ENCODE measurements around the gene INPP1.
"Not testable (repeated sequence)": the region's sequence is repeated elsewhere in the genome, so short reads cannot be mapped to it uniquely, and the experiment has no call there.

The INPP1 gene

GRCh38 chr2:190333928-190334327 is 9.5 kb upstream of the INPP1 start:
- H4K91ac ChIP-seq (ENCODE audit: low read length), result no peak overlapping the region
- H4K8ac ChIP-seq (ENCODE audit: low read length), result no peak overlapping the region
- no peak overlapping the region for H3K18ac ChIP-seq (ENCODE audit: low read depth in 1 of 2, low read length in 2 of 2)
- H3K9me3 ChIP-seq (ENCODE audit: control insufficient read depth, low read length), result no peaks in the 10 kb centered on the region
- H2BK5ac ChIP-seq (ENCODE audit: low read depth, low read length, poor library complexity, severe bottlenecking), result no peak overlapping the region
- no peak overlapping the region for H3K4me2 ChIP-seq (ENCODE audit: low read length, poor library complexity, severe bottlenecking)
- H2BK12ac ChIP-seq (ENCODE audit: low read length in 2 of 2), result no peak overlapping the region
- H3K14ac ChIP-seq (ENCODE audit: low read length in 2 of 2), result no peak overlapping the region
- H3K9ac ChIP-seq (ENCODE audit: low read length), result no peak overlapping the region
- H2AK5ac ChIP-seq (ENCODE audit: low read length, severe bottlenecking), result no peak overlapping the region
- no peak overlapping the region for H3K23ac ChIP-seq (ENCODE audit: low read length in 2 of 2)
- no peak overlapping the region for H2BK120ac ChIP-seq (ENCODE audit: low read depth, low read length)
- no peak for DNase-seq
- no peak overlapping the region for H2BK15ac ChIP-seq (ENCODE audit: low read depth, poor library complexity, severe bottlenecking)
- H2AFZ ChIP-seq (ENCODE audit: low read depth, low read length), result no peak overlapping the region
- no peak overlapping the region for H3K27ac ChIP-seq (ENCODE audit: low read length, poor library complexity, severe bottlenecking)
- no peak overlapping the region for H3K4ac ChIP-seq (ENCODE audit: low read depth in 1 of 2, low read length in 2 of 2)
- no peaks in the 10 kb centered on the region for H3K36me3 ChIP-seq (ENCODE audit: control insufficient read depth in 1 of 2, insufficient read depth in 2 of 2, low read depth in 1 of 2, low read length in 2 of 2)
- H3K4me3 ChIP-seq (ENCODE audit: insufficient read depth in 1 of 2, low read depth in 1 of 2, low read length in 2 of 2), result no peak overlapping the region
- no CpG with 5 or more reads among the region's 2 CpGs for WGBS
- H3K27me3 ChIP-seq (ENCODE audit: control insufficient read depth in 1 of 2, insufficient read depth in 1 of 2, low read length in 2 of 2), result no peaks in the 10 kb centered on the region
- H3K79me1 ChIP-seq (replicated peaks; ENCODE audit: low read length, poor library complexity, severe bottlenecking), result no peaks in the 10 kb centered on the region
- H3K4me1 ChIP-seq (ENCODE audit: control insufficient read depth, insufficient read depth, low read depth, low read length), result no peaks in the 10 kb centered on the region

DNA sequence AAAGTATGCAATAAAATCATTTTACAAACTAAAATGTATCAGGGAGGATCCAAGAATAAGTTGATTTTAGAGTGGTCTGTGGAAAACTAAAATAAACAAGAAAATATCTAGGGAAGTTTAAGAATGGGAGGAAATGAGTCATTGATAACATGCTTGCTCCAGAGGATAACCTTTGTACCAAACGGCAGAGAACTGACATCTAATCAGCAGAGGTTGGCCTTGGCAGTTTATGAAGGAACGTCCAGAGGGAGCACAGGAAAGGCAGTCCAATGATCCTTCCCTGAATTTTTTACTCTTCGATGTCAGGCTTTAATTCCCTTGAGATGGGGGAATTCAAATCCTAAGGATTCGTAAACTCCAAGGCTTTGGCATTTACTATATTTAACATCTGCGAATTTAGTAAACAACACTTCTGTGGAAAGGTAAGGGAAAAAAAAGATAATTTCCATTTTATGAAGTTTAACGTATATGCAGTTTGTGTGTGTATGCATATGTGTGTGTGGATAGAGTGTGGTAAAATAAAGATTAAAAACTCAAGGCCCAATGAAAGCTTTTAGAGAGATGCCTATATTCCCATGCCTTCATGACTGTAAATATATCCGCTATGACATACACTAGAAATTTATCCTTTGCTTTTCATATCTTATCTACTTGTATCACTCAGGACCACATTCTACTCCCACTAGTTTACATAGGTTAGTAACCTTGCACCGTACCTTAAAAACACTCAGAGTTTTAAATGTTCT is 8.7 kb upstream of the INPP1 start:
- WGBS, result 66% methylated on average over 6 of the region's 8 CpGs
- H3K4me1 ChIP-seq (ENCODE audit: control insufficient read depth, insufficient read depth, low read depth, low read length), result no peaks in the 10 kb centered on the region
- no peak overlapping the region for H4K8ac ChIP-seq (ENCODE audit: low read length)
- no peak overlapping the region for H2BK120ac ChIP-seq (ENCODE audit: low read depth, low read length)
- no peak overlapping the region for H3K4me2 ChIP-seq (ENCODE audit: low read length, poor library complexity, severe bottlenecking)
- H3K79me1 ChIP-seq (replicated peaks; ENCODE audit: low read length, poor library complexity, severe bottlenecking), result no peaks in the 10 kb centered on the region
- no peak overlapping the region for H3K23ac ChIP-seq (ENCODE audit: low read length in 2 of 2)
- no peak overlapping the region for H3K4ac ChIP-seq (ENCODE audit: low read depth in 1 of 2, low read length in 2 of 2)
- H2BK15ac ChIP-seq (ENCODE audit: low read depth, poor library complexity, severe bottlenecking), result no peak overlapping the region
- no peak overlapping the region for H3K14ac ChIP-seq (ENCODE audit: low read length in 2 of 2)
- H3K36me3 ChIP-seq (ENCODE audit: control insufficient read depth in 1 of 2, insufficient read depth in 2 of 2, low read depth in 1 of 2, low read length in 2 of 2), result no peaks in the 10 kb centered on the region
- no peaks in the 10 kb centered on the region for H3K9me3 ChIP-seq (ENCODE audit: control insufficient read depth, low read length)
- DNase-seq, result no peak
- H3K27ac ChIP-seq (ENCODE audit: low read length, poor library complexity, severe bottlenecking), result no peak overlapping the region
- no peak overlapping the region for H2AK5ac ChIP-seq (ENCODE audit: low read length, severe bottlenecking)
- H3K18ac ChIP-seq (ENCODE audit: low read depth in 1 of 2, low read length in 2 of 2), result no peak overlapping the region
- no peaks in the 10 kb centered on the region for H3K27me3 ChIP-seq (ENCODE audit: control insufficient read depth in 1 of 2, insufficient read depth in 1 of 2, low read length in 2 of 2)
- H3K9ac ChIP-seq (ENCODE audit: low read length), result no peak overlapping the region
- no peak overlapping the region for H4K91ac ChIP-seq (ENCODE audit: low read length)
- H2BK5ac ChIP-seq (ENCODE audit: low read depth, low read length, poor library complexity, severe bottlenecking), result no peak overlapping the region
- no peak overlapping the region for H3K4me3 ChIP-seq (ENCODE audit: insufficient read depth in 1 of 2, low read depth in 1 of 2, low read length in 2 of 2)
- no peak overlapping the region for H2BK12ac ChIP-seq (ENCODE audit: low read length in 2 of 2)
- H2AFZ ChIP-seq (ENCODE audit: low read depth, low read length), result no peak overlapping the region

GRCh38 chr2:190335225-190335559 is 8.2 kb upstream of the INPP1 start:
- H3K18ac ChIP-seq (ENCODE audit: low read depth in 1 of 2, low read length in 2 of 2), result no peak overlapping the region
- no peak overlapping the region for H2BK12ac ChIP-seq (ENCODE audit: low read length in 2 of 2)
- H3K27me3 ChIP-seq (ENCODE audit: control insufficient read depth in 1 of 2, insufficient read depth in 1 of 2, low read length in 2 of 2), result no peaks in the 10 kb centered on the region
- H3K79me1 ChIP-seq (replicated peaks; ENCODE audit: low read length, poor library complexity, severe bottlenecking), result no peaks in the 10 kb centered on the region
- H4K8ac ChIP-seq (ENCODE audit: low read length), result no peak overlapping the region
- no peak overlapping the region for H2AFZ ChIP-seq (ENCODE audit: low read depth, low read length)
- no peak overlapping the region for H2BK15ac ChIP-seq (ENCODE audit: low read depth, poor library complexity, severe bottlenecking)
- H4K91ac ChIP-seq (ENCODE audit: low read length), result no peak overlapping the region
- no peaks in the 10 kb centered on the region for H3K36me3 ChIP-seq (ENCODE audit: control insufficient read depth in 1 of 2, insufficient read depth in 2 of 2, low read depth in 1 of 2, low read length in 2 of 2)
- no peak overlapping the region for H3K27ac ChIP-seq (ENCODE audit: low read length, poor library complexity, severe bottlenecking)
- H3K9ac ChIP-seq (ENCODE audit: low read length), result no peak overlapping the region
- H3K4me1 ChIP-seq (ENCODE audit: control insufficient read depth, insufficient read depth, low read depth, low read length), result no peaks in the 10 kb centered on the region
- no peak overlapping the region for H2AK5ac ChIP-seq (ENCODE audit: low read length, severe bottlenecking)
- H3K4ac ChIP-seq (ENCODE audit: low read depth in 1 of 2, low read length in 2 of 2), result no peak overlapping the region
- no peak overlapping the region for H3K4me3 ChIP-seq (ENCODE audit: insufficient read depth in 1 of 2, low read depth in 1 of 2, low read length in 2 of 2)
- H3K9me3 ChIP-seq (ENCODE audit: control insufficient read depth, low read length), result no peaks in the 10 kb centered on the region
- H3K23ac ChIP-seq (ENCODE audit: low read length in 2 of 2), result no peak overlapping the region
- H2BK5ac ChIP-seq (ENCODE audit: low read depth, low read length, poor library complexity, severe bottlenecking), result no peak overlapping the region
- H2BK120ac ChIP-seq (ENCODE audit: low read depth, low read length), result no peak overlapping the region
- no peak for DNase-seq
- no peak overlapping the region for H3K14ac ChIP-seq (ENCODE audit: low read length in 2 of 2)
- H3K4me2 ChIP-seq (ENCODE audit: low read length, poor library complexity, severe bottlenecking), result no peak overlapping the region

DNA sequence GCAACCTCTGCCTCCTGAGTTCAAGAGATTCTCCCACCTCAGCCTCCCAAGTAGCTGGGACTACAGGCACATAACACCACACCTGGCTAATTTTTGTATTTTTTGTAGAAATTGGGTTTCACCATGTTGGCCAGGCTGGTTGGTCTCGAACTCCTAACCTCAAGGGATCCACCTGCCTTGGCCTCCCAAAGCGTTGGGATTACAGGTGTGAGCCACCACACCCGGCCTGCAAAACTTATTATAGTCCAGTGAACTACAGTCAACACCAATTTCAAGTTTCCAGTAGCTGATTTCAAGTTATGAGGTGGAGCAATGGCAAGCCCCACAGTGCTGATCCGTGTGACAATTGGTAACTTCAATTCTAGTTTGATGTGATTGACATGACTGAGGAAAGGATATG is 7.8 kb upstream of the INPP1 start:
- DNase-seq; H2BK120ac ChIP-seq (ENCODE audit: low read depth, low read length); H4K91ac ChIP-seq (ENCODE audit: low read length); H3K27ac ChIP-seq (ENCODE audit: low read length, poor library complexity, severe bottlenecking); H3K27me3 ChIP-seq (ENCODE audit: control insufficient read depth in 1 of 2, insufficient read depth in 1 of 2, low read length in 2 of 2); H3K18ac ChIP-seq (ENCODE audit: low read depth in 1 of 2, low read length in 2 of 2); H2AK5ac ChIP-seq (ENCODE audit: low read length, severe bottlenecking); H3K4me1 ChIP-seq (ENCODE audit: control insufficient read depth, insufficient read depth, low read depth, low read length); H4K8ac ChIP-seq (ENCODE audit: low read length); H3K79me1 ChIP-seq (replicated peaks; ENCODE audit: low read length, poor library complexity, severe bottlenecking); H3K4ac ChIP-seq (ENCODE audit: low read depth in 1 of 2, low read length in 2 of 2); H3K14ac ChIP-seq (ENCODE audit: low read length in 2 of 2); H3K9me3 ChIP-seq (ENCODE audit: control insufficient read depth, low read length); H2BK15ac ChIP-seq (ENCODE audit: low read depth, poor library complexity, severe bottlenecking); H3K36me3 ChIP-seq (ENCODE audit: control insufficient read depth in 1 of 2, insufficient read depth in 2 of 2, low read depth in 1 of 2, low read length in 2 of 2); H2AFZ ChIP-seq (ENCODE audit: low read depth, low read length); H2BK5ac ChIP-seq (ENCODE audit: low read depth, low read length, poor library complexity, severe bottlenecking); H3K4me3 ChIP-seq (ENCODE audit: insufficient read depth in 1 of 2, low read depth in 1 of 2, low read length in 2 of 2); H3K9ac ChIP-seq (ENCODE audit: low read length); H2BK12ac ChIP-seq (ENCODE audit: low read length in 2 of 2); H3K4me2 ChIP-seq (ENCODE audit: low read length, poor library complexity, severe bottlenecking); H3K23ac ChIP-seq (ENCODE audit: low read length in 2 of 2): not testable (repeated sequence)
- WGBS, result 95% methylated on average over 4 of the region's 4 CpGs
